Osteoblast (primary cell): ENCODE data around the gene AMBRA1. TPM values are rescaled to one million over a fixed set of nuclear protein-coding genes. Genes with fewer than 3 reads are reported as not detected.

Experiments
- DNase-seq: peaks from one replicate; pipeline ENCODE4 v3.0.0; 2011; ENCODE audit warnings: low spot score, mixed read lengths; ENCODE audit not compliant: insufficient read length; ENCODE audit errors: missing footprints
- H2AFZ ChIP-seq: 2 replicates; pipeline ENCODE4 v1.6.0; 2011; ENCODE audit warnings: mild to moderate bottlenecking, low read length
- H3K27ac ChIP-seq: 2 replicates; pipeline ENCODE4 v1.5.1; 2011; ENCODE audit warnings: mild to moderate bottlenecking, low read depth, low read length, moderate library complexity
- H3K27me3 ChIP-seq: 2 replicates; pipeline ENCODE4 v1.6.0; 2012; ENCODE audit warnings: mild to moderate bottlenecking, control low read depth, inconsistent platforms, low read length, moderate library complexity; ENCODE audit not compliant: insufficient read depth
- H3K36me3 ChIP-seq: 2 replicates; pipeline ENCODE4 v1.5.1; 2011; ENCODE audit warnings: mild to moderate bottlenecking, low read length, control low read depth, moderate library complexity; ENCODE audit not compliant: insufficient read depth
- H3K4me1 ChIP-seq: 2 replicates; pipeline ENCODE4 v1.5.1; 2011; ENCODE audit warnings: mild to moderate bottlenecking, low read length, control low read depth, moderate library complexity; ENCODE audit not compliant: insufficient read depth
- H3K4me2 ChIP-seq: 2 replicates; pipeline ENCODE4 v1.6.0; 2011; ENCODE audit warnings: mild to moderate bottlenecking, low read length; ENCODE audit not compliant: insufficient read depth
- H3K4me3 ChIP-seq: fragments of 200-600 bp; sonication (generic); 3 replicates; pipeline ENCODE4 v1.5.1; 2012; ENCODE audit warnings: mild to moderate bottlenecking, low read length, inconsistent platforms; ENCODE audit not compliant: insufficient read depth
- H3K79me2 ChIP-seq: 2 replicates; pipeline ENCODE4 v1.6.0; 2012; ENCODE audit warnings: mild to moderate bottlenecking, low read length, control low read depth, inconsistent platforms; ENCODE audit not compliant: insufficient read depth
- H3K9me3 ChIP-seq: 2 replicates; pipeline ENCODE4 v1.5.1; 2011; ENCODE audit warnings: low read depth, low read length, control low read depth
- H4K20me1 ChIP-seq: 2 replicates; pipeline ENCODE4 v1.6.0; 2012; ENCODE audit warnings: mild to moderate bottlenecking, low read length, control low read depth; ENCODE audit not compliant: insufficient read depth
- CTCF ChIP-seq: IDR thresholded peaks from 2 replicates; pipeline ENCODE4 v1.5.1; 2011; ENCODE audit warnings: mild to moderate bottlenecking, low read depth, low read length, moderate library complexity; ENCODE audit errors: extremely low read depth
- total RNA-seq: library from RNA; depleted of rRNA; stranded (reverse); fragments of >200 nt; gene quantifications from 2 replicates; pipeline ENCODE4 v1.2.3, GENCODE V29; 2012

AMBRA1 gene
- total RNA-seq, 1 donor: 29.7 TPM

- Histone ChIP-seq H3K4me3 (no peak overlapping the region), H3K79me2 (peaks cover 79% of the 10 kb centered on the region), H3K27ac (no peak overlapping the region), H3K4me2 (no peak overlapping the region), H4K20me1 (peaks cover 24% of the 10 kb centered on the region), H3K27me3 (no peaks in the 10 kb centered on the region), H3K36me3 (no peaks in the 10 kb centered on the region), H3K9me3 (no peaks in the 10 kb centered on the region), H3K4me1 (peaks cover 16% of the 10 kb centered on the region), H2AFZ (no peak overlapping the region)
- DNase-seq: no peak
- TF ChIP-seq CTCF: no peak
Observed at GRCh38 chr11:46351606-46352005, 242.2 kb downstream of the AMBRA1 start.

GRCh38 chr11:46351148-46351547 is 242.7 kb downstream of the AMBRA1 start:
- no peaks in the 10 kb centered on the region for H3K36me3 ChIP-seq
- peaks cover 74% of the 10 kb centered on the region for H3K79me2 ChIP-seq
- no peak overlapping the region for H3K27ac ChIP-seq
- no peak overlapping the region for H3K4me3 ChIP-seq
- H3K4me2 ChIP-seq: no peak overlapping the region
- H3K27me3 ChIP-seq: no peaks in the 10 kb centered on the region
- H2AFZ ChIP-seq: no peak overlapping the region
- DNase-seq: no peak
- TF ChIP-seq CTCF: no peak
- no peaks in the 10 kb centered on the region for H3K9me3 ChIP-seq
- H3K4me1 ChIP-seq: peaks cover 15% of the 10 kb centered on the region
- peaks cover 24% of the 10 kb centered on the region for H4K20me1 ChIP-seq

- no peak overlapping the region for H3K27ac ChIP-seq
- peaks cover 15% of the 10 kb centered on the region for H3K4me1 ChIP-seq
- H3K9me3 ChIP-seq: no peaks in the 10 kb centered on the region
- H2AFZ ChIP-seq: no peak overlapping the region
- no peak for DNase-seq
- H3K27me3 ChIP-seq: no peaks in the 10 kb centered on the region
- no peak overlapping the region for H3K4me3 ChIP-seq
- H3K79me2 ChIP-seq: peaks cover 71% of the 10 kb centered on the region
- H3K4me2 ChIP-seq: no peak overlapping the region
- peaks cover 24% of the 10 kb centered on the region for H4K20me1 ChIP-seq
- H3K36me3 ChIP-seq: no peaks in the 10 kb centered on the region
- TF ChIP-seq CTCF: no peak
Observed at GRCh38 chr11:46350695-46351094, 243.1 kb downstream of the AMBRA1 start.

- H3K27me3 ChIP-seq: no peaks in the 10 kb centered on the region
- H3K4me2 ChIP-seq: peak overlapping the region; percentile 92
- TF ChIP-seq CTCF: no peak
- H3K4me1 ChIP-seq: peaks cover 15% of the 10 kb centered on the region
- peak; percentile 58 for DNase-seq
- peaks cover 24% of the 10 kb centered on the region for H4K20me1 ChIP-seq
- H3K9me3 ChIP-seq: no peaks in the 10 kb centered on the region
- H3K4me3 ChIP-seq: peak overlapping the region; percentile 84
- H3K79me2 ChIP-seq: peaks cover 59% of the 10 kb centered on the region
- no peaks in the 10 kb centered on the region for H3K36me3 ChIP-seq
- H2AFZ ChIP-seq: no peak overlapping the region
- H3K27ac ChIP-seq: no peak overlapping the region
Observed at GRCh38 chr11:46348566-46349401, 245.0 kb downstream of the AMBRA1 start.
